Prostate gland (tissue), 2 donors: ENCODE results near the gene CAMK2N1.

Experiments used
- POLR2A ChIP-seq: fragments of 450-650 bp; IDR thresholded peaks from one replicate; pipeline ENCODE4 v1.6.1; 2016; ENCODE audit warnings: antibody characterized with exemption, mild to moderate bottlenecking
- POLR2AphosphoS5 ChIP-seq: sonication (generic); formaldehyde crosslinking; IDR thresholded peaks from one replicate; pipeline ENCODE4 v1.6.1; 2017; ENCODE audit warnings: antibody characterized with exemption
- TF ChIP-seq, protein P1 (sequence below), 4 experiments: fragments of 200-600 bp in 2 of 4; fragments of 450-650 bp in 2 of 4; sonication (generic) in 2 of 4; IDR thresholded peaks; 1 replicate in 3 of 4; 2 replicates in 1 of 4; pipeline ENCODE4 v1.5.1; 2016 to 2019; ENCODE audit warnings: antibody characterized with exemption in 4 of 4, mild to moderate bottlenecking in 2 of 4, moderate library complexity in 2 of 4

DNA sequence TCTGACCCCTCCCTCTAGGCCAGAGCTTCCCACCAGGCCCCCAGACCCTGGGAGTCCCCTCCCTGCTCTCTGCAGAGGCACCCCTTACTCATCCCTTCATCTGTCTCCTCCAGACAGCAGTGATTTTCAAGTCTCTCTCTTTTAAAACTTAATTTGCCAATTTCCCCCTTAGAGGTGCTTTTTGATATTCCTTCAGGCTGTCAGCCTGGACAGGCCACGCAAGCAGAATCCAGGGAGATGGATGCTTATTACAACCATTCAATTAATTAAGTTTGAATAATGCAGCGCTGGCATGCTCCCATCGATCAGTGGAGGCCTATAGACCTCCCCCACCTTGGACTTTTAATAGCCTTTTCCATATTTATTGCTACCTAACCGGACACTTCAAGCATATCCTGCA is 6.2 kb downstream of the CAMK2N1 start:
- TF ChIP-seq, protein P1, sequence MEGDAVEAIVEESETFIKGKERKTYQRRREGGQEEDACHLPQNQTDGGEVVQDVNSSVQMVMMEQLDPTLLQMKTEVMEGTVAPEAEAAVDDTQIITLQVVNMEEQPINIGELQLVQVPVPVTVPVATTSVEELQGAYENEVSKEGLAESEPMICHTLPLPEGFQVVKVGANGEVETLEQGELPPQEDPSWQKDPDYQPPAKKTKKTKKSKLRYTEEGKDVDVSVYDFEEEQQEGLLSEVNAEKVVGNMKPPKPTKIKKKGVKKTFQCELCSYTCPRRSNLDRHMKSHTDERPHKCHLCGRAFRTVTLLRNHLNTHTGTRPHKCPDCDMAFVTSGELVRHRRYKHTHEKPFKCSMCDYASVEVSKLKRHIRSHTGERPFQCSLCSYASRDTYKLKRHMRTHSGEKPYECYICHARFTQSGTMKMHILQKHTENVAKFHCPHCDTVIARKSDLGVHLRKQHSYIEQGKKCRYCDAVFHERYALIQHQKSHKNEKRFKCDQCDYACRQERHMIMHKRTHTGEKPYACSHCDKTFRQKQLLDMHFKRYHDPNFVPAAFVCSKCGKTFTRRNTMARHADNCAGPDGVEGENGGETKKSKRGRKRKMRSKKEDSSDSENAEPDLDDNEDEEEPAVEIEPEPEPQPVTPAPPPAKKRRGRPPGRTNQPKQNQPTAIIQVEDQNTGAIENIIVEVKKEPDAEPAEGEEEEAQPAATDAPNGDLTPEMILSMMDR (IDR thresholded peaks at IDR 0.05), result no peak
- TF ChIP-seq POLR2A, result no peak
- no peak for TF ChIP-seq POLR2AphosphoS5
